Fibroblast of lung (primary cell): ENCODE data around the gene ATXN7L1.

Experiments used
- EZH2 ChIP-seq: IDR thresholded peaks from 2 replicates; pipeline ENCODE4 v1.5.1; 2012; ENCODE audit warnings: low read length, control low read depth, mild to moderate bottlenecking; ENCODE audit errors: missing control alignments
- TF ChIP-seq, protein P1 (sequence below), 2 donors: IDR thresholded peaks in 1 of 2; conservative IDR thresholded peaks in 1 of 2; 1 replicate in 1 of 2; 2 replicates in 1 of 2; pipeline ENCODE4 v1.5.1; 2011 to 2012; ENCODE audit warnings: low read length in 2 of 2, control low read depth in 1 of 2, inconsistent platforms in 1 of 2, low read depth in 1 of 2, mild to moderate bottlenecking in 1 of 2

DNA sequence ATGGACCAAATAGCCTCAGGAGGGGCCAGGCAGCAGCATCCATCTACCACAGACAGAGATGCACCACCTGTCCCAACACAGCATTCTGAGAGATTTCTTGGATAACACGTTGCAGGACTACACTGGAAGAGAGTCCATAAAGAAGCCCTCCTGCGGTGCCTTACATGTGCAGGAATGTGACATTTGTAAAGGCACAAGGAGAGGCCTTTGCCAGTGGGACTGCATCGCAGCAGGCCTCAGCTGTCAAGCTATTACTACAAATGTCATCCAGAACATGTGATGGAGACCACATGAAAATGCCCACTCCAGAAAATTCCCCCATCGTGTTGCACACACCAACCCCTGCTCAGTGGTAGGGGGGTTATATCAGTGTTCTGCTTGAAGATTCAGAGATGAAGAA lies 77.4 kb downstream of the ATXN7L1 start:
- TF ChIP-seq, protein P1, sequence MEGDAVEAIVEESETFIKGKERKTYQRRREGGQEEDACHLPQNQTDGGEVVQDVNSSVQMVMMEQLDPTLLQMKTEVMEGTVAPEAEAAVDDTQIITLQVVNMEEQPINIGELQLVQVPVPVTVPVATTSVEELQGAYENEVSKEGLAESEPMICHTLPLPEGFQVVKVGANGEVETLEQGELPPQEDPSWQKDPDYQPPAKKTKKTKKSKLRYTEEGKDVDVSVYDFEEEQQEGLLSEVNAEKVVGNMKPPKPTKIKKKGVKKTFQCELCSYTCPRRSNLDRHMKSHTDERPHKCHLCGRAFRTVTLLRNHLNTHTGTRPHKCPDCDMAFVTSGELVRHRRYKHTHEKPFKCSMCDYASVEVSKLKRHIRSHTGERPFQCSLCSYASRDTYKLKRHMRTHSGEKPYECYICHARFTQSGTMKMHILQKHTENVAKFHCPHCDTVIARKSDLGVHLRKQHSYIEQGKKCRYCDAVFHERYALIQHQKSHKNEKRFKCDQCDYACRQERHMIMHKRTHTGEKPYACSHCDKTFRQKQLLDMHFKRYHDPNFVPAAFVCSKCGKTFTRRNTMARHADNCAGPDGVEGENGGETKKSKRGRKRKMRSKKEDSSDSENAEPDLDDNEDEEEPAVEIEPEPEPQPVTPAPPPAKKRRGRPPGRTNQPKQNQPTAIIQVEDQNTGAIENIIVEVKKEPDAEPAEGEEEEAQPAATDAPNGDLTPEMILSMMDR (conservative IDR thresholded peaks at IDR 0.05 in 1 of 2, IDR thresholded peaks at IDR 0.05 in 1 of 2; ENCODE audit: low read depth in 1 of 2, low read length in 2 of 2): no peak
- no peak for TF ChIP-seq EZH2
